ENCODE data around the gene DMAP1. TPM values are rescaled to one million over a fixed set of nuclear protein-coding genes. Genes with fewer than 3 reads are reported as not detected.

Gene DMAP1
- total and polyA plus RNA-seq, 9 of the 15 experiments (the other 6 are each of a cell fraction or from before 2014, with no cell fraction given): 1.5 to 51.2 (median 30.3) TPM

- TF ChIP-seq SETDB1 (IDR thresholded peaks at IDR 0.05; ENCODE audit: low read length) (no peak), ZNF197 (CRISPR knock-in tag; IDR thresholded peaks at IDR 0.05; ENCODE audit: low read depth) (no peak), ETV6 (IDR thresholded peaks at IDR 0.05; ENCODE audit: borderline replicate concordance in 1 of 2, low read depth in 2 of 2, low read length in 1 of 2) (no peak), ETV6 (CRISPR knock-in tag; IDR thresholded peaks at IDR 0.05; ENCODE audit: borderline replicate concordance) (no peak), SAP30 (IDR thresholded peaks at IDR 0.05; ENCODE audit: borderline replicate concordance, insufficient read depth, low read depth, low read length, poor library complexity, severe bottlenecking) (no peak), KAT2B (IDR thresholded peaks at IDR 0.05; ENCODE audit: low read depth, low read length) (no peak), ZNF253 (CRISPR knock-in tag; conservative IDR thresholded peaks at IDR 0.05) (no peak), ZNF239 (CRISPR knock-in tag; IDR thresholded peaks at IDR 0.05) (no peak)
- TF ChIP-seq, protein P1, sequence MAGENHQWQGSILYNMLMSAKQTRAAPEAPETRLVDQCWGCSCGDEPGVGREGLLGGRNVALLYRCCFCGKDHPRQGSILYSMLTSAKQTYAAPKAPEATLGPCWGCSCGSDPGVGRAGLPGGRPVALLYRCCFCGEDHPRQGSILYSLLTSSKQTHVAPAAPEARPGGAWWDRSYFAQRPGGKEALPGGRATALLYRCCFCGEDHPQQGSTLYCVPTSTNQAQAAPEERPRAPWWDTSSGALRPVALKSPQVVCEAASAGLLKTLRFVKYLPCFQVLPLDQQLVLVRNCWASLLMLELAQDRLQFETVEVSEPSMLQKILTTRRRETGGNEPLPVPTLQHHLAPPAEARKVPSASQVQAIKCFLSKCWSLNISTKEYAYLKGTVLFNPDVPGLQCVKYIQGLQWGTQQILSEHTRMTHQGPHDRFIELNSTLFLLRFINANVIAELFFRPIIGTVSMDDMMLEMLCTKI (IDR thresholded peaks at IDR 0.05; ENCODE audit: partially characterized antibody): no peak
- TF ChIP-seq, protein P2, sequence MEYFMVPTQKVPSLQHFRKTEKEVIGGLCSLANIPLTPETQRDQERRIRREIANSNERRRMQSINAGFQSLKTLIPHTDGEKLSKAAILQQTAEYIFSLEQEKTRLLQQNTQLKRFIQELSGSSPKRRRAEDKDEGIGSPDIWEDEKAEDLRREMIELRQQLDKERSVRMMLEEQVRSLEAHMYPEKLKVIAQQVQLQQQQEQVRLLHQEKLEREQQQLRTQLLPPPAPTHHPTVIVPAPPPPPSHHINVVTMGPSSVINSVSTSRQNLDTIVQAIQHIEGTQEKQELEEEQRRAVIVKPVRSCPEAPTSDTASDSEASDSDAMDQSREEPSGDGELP (CRISPR knock-in tag; IDR thresholded peaks at IDR 0.05; ENCODE audit: borderline replicate concordance): no peak
- TF ChIP-seq, protein P3, sequence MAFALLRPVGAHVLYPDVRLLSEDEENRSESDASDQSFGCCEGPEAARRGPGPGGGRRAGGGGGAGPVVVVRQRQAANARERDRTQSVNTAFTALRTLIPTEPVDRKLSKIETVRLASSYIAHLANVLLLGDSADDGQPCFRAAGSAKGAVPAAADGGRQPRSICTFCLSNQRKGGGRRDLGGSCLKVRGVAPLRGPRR (CRISPR knock-in tag; IDR thresholded peaks at IDR 0.05): no peak
Measured at GRCh38 chr1:44251486-44251885, 38.2 kb downstream of the DMAP1 start (continued).

Measured in K562 (cell line).